T47D (cell line): ENCODE measurements around the gene MTREX.

Experiments used
- DNase-seq, 2 experiments: peaks; one replicate each; pipeline versions ENCODE4 v3.0.0 to v3.0.0-alpha.2; 2011 to 2012; ENCODE audit warnings: low read depth in 1 of 2, low spot score in 1 of 2
- JUND ChIP-seq: IDR thresholded peaks from 2 replicates; pipeline ENCODE4 v1.6.1; 2012; ENCODE audit warnings: low read depth
- in situ Hi-C: cut with HindIII; loops from 2 replicates; pipeline ENCODE4 v1.10.0; 2016; ENCODE audit warnings: low sequenced_read_pairs, low pct_unique_long_range_greater_than_20kb

Gene MTREX

GRCh38 chr5:55407059-55407684 is 99.4 kb downstream of the MTREX start:
- TF ChIP-seq JUND = no peak
- in situ Hi-C loops = no loop called here
- peak in 1 of 2 experiments; percentile 59 for DNase-seq

GRCh38 chr5:55407984-55408383 is 100.2 kb downstream of the MTREX start:
- in situ Hi-C loops = no loop called here
- no peak for TF ChIP-seq JUND
- DNase-seq = no peak

- in situ Hi-C loops = no loop called here
- no peak for DNase-seq
- no peak for TF ChIP-seq JUND
These were observed 102.0 kb downstream of the MTREX start for GRCh38 chr5:55409775-55410174.

GRCh38 chr5:55410845-55411244 is 103.1 kb downstream of the MTREX start:
- DNase-seq = no peak
- in situ Hi-C loops = no loop called here
- no peak for TF ChIP-seq JUND

- no peak for TF ChIP-seq JUND
- in situ Hi-C loops = no loop called here
- no peak for DNase-seq
These were observed 104.1 kb downstream of the MTREX start for GRCh38 chr5:55411876-55412275.

GRCh38 chr5:55413644-55414043 is 105.9 kb downstream of the MTREX start:
- no peak for TF ChIP-seq JUND
- no peak for DNase-seq
- in situ Hi-C loops = no loop called here

- in situ Hi-C loops = no loop called here
- DNase-seq = no peak
- no peak for TF ChIP-seq JUND
These were observed 107.3 kb downstream of the MTREX start for GRCh38 chr5:55415071-55415470.

- in situ Hi-C loops = no loop called here
- DNase-seq = no peak
These were observed 108.5 kb downstream of the MTREX start for GRCh38 chr5:55416306-55416705.

GRCh38 chr5:55418994-55419968 is 111.5 kb downstream of the MTREX start:
- peak in 1 of 2 experiments; percentile 22 for DNase-seq
- in situ Hi-C loops = no loop called here
- no peak for TF ChIP-seq JUND

More at GRCh38 chr5:55416306-55416705, 108.5 kb downstream of the MTREX start:
- TF ChIP-seq JUND = no peak

GRCh38 chr5:55421074-55421529 is 113.3 kb downstream of the MTREX start:
- DNase-seq = no peak
- TF ChIP-seq JUND = no peak
- in situ Hi-C loops = no loop called here

GRCh38 chr5:55426455-55426854 is 118.7 kb downstream of the MTREX start:
- no peak for TF ChIP-seq JUND
- DNase-seq = no peak
- in situ Hi-C loops = no loop called here

- no peak for DNase-seq
- in situ Hi-C loops = no loop called here
- no peak for TF ChIP-seq JUND
These were observed 119.4 kb downstream of the MTREX start for GRCh38 chr5:55427157-55427556.

- no peak for TF ChIP-seq JUND
- in situ Hi-C loops = no loop called here
- no peak for DNase-seq
These were observed 121.4 kb downstream of the MTREX start for GRCh38 chr5:55429221-55429612.
